ENCODE results near the gene CREB3L4.

Gene CREB3L4

DNA sequence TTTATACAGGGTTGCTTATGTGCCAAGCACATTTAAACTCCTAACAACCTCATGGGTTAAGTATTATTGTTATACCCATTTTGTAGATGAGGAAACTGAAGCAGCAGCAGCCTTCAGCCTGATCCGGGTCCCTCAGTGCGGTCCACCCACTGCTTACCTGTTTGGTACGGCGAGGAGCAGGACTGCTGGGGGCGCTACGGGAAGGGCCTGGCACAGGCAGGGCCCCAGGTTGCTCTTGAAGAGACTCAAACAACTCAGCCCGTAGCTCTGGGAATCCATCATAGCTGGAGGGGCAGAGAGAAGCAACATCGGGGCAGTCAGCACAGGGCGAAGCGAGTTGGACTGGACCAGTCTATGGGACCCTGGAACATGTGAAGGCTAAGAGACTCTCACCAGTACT lies 30.4 kb upstream of the CREB3L4 start:
- DNase-seq: no peak

DNA sequence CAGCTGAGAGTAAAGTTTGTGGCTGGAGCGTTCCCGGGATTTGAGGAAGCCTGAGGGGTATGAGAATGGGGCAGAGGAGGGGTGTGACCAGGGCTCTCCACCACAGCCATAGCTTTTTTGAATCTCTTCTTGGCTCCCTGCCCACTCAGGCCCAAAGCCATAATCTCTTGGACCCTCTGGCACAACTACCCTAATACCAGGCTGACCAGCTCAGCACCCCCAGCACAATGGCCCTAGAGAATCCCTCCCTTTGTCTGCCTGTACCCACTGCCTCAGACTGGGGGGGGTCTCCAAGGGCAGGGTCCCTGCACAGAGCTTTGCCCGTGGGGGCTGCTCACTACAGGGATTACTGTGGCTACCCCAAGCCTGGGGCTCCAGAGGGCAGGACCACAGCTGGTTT lies 28.7 kb upstream of the CREB3L4 start:
- DNase-seq: no peak

DNA sequence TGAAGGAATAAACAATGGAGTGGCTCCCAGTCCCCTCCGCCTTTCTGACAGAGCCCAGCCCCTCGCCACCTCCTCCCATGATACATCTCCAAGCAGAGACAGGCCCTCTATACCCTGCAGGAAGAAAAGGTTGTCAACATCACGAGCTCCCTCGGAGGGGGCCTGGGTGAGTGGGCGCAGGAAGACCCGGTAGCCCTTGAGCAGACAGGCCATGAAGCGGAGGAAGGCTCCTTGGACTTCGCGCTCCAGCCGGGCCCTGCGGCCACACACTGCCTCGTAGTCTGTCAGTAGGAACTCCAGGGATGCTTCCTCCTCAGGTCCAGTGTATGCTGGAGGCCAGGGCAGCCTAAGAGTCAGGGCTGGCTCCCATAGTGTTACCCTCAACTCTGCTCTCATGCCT lies 28.2 kb upstream of the CREB3L4 start:
- no peak for DNase-seq

DNA sequence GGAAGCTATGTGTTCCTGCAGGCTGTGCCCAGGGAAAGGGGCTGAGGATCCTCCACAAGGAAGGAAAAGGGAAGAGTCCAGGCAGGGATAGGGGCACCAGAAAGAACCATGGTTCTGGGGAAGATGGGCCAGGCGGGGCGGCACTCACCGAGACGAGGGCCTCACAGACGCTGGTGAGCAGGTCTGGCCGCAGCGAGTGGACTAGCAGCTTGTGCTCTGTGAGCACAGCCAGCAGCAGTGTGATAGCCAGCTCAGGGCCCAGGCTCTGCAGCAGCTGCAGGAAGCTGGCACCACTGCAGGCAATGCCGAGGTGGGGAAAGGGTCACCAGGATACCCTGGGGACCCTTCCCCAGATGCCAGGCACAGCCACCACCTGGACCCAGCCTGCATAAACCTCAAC lies 26.9 kb upstream of the CREB3L4 start:
- no peak for DNase-seq

DNA sequence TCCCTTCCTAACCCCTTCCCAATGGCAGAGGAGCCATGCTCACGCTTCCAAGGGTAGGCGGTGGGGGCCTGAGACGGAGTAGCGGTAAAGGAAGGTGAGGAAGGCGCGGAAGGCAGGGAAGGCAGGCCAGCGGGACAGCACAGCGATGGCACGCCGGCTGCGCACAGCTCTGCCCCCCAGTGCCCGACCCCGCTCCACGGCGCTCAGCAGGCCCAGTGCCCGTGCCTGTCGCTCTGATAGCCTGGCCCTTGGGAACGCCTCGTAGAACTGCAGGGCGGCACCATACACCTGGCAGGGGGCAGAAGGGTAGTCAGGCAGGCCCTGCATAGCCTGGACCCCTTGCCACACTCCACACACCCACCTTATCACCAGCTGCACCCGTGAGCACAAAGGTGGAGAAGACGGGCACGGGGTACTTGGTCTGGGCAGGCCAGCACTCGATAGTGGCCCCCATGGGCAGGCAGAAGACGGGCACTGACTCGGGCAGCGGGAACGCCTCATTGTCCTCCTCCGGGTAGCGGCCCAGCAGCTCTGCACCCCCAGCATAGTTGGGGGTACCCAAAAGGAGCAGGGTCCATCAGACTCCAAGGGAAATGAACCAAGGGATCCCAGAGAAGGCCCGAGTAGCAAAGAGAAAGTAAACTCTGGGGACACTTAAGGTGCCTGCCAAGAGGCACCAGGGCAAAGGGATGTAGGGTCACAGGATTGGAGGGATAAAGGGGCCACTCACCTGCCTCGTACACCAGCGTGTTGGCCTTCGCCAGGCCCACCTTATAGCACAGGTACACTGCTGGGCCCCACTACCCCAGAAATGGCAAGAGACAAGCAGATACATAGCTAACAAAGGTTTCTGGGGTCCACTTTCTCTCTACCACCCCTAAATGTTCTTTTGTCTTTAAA lies 25.6 kb upstream of the CREB3L4 start:
- no peak for DNase-seq

DNA sequence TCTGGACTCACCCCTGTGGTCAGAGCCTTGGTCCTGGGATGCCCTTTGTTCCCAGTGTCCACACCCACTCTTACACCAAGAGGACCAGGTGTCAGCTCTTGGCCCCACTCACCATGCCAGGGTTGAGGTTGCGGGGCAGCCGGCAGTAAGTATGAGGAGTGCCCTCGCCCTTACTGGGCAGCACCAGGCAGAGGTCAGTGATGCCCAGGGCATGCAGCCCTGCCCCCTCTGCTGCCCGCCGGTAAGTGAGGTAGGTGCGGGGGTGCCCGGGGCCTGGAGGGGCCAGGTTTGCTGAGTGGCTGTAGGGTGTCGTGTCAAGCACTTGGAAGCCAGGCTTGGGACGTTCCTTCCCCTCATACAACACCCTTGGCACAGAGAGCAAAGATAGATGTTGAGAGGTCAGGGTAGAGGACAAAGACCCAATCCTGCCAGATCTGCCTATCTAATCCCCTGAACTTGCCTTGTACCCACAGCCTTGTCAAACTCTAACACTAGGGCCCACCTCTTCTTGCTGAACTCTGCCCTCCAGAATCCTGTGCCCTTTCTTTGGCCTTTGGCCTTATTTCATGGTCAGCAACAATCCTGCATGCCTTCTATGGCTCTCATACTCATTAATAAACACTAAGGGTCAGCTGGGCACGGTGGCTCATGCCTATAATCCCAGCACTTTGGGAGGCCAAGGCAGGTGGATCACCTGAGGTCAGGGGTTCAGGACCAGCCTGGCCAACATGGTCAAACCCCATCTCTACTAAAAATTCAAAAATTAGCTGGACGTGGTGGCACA lies 24.7 kb upstream of the CREB3L4 start:
- no peak for DNase-seq

DNA sequence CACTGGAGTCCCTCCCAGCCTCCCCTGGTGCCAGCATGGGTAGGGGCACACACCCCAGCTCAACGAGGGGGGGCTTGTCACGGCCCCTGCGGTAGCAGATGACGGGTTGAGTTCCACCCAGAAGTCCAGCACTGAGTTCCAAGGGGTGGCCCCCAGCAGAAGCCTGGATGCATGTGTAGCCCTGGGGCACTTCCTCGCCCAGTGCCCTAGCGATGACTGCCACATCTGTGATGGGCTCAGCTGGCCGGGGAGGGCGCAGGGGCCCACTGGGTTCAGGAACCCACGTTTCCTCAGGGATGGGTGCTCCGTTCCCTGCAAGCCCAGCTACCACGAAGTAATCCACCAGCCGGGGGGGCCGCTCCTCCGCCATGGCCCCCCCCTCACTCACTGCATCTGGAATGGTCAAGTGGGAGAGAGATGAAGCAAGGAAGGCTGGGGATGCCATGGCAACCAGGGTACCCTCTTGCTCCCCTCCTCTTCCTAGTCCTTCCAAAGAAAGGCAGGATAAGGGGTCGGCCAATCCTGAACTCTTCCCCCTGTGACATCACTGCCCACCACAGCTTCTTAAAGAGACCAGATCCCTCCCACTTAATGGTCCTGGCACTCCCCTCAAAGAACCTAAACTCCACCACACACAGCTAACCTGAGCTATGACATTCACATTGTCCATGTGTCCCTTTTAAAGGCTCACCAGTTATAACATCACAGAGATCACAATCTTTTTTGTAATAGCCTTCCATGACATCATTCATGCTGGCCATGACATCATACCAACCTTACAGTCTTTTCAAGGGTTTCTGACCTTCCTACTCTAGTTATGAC lies 23.5 kb upstream of the CREB3L4 start:
- DNase-seq: no peak

DNA sequence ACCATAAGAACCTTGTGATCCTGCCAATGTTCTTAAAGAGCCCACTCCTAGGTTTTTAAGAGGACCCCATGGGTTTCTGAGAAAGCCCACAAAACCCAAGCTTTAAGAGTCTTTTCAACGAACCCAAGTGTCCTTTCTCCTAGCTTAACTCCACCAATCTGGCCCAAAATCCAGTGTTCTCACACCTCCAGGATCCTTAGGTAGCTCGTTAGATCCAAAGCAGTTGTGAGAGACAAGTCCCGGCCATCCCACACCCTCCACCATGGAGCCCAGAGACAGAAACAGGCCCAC lies 22.9 kb upstream of the CREB3L4 start:
- DNase-seq: no peak

DNA sequence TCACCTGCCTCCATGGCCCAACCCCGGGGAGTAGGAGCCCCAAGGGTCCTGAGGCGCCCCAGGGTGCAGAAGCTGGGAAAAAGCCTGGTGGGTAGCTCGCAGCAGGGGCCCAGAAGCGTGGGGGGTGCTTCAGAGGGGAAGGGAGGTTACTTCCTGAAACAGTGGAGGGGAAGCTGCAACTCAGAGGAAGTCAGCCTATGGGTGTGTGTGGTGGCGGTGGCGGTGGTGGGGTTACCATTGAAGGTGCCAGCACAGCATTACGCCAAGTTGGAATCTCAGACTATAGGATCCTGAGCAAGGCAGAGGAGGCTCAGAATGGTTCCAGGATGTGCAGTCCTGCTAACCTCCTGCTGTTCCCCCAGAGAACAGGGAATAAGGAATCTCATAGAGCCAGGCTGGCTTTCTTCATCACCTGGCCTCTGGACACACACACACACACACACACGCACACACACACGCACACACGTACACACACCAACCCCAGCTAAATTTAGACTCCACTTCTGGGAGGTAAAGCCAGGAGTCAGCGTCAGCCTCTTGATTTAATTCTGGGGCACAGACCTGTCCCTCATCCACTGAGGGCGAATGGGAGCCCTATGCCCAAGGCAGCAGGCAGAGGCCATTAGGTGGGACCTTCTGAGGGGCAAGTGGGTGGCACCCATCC lies 22.4 kb upstream of the CREB3L4 start:
- peak; percentile 56 for DNase-seq

DNA sequence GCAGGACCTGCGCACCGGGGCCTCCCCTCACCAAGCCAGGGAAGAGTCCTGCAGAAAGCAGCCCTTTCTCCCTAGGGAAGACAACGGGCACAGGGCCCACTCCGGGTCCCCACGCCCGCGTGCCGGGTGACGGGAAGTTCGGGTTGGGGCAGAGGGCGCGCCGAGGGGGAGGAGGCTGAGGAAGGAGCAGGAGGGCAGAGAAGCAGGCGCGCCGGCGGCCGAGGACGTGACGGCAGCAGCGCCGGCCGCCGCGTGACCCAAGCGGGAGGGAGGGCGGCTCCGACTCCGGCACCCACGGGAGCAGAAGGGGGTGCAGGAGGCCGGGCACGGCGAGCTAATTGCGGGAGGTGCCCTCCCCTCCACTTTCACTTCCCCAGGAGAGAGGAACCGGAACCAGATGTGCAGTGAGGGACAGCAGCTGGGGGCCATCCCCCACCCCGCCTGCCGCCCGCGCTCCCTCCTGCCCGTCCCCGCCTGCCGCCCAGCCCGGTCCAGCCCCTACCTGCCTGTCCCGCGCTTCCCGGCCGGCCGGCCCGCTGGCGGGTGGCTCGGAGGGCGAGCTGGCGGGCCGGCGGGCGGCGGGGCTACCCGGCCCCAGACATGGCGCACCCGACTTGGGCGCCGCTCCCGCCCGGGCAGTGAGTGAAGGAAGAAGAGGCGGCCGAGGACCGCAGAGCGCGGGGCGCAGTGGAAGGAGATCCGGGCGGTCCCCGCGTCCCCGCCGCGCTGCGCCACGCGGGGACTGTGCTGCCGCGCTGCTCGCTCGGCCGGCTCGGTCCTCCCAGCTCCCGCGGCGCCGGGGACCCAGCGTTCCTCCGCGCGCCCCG lies 21.7 kb upstream of the CREB3L4 start:
- DNase-seq: peak; percentile 79

DNA sequence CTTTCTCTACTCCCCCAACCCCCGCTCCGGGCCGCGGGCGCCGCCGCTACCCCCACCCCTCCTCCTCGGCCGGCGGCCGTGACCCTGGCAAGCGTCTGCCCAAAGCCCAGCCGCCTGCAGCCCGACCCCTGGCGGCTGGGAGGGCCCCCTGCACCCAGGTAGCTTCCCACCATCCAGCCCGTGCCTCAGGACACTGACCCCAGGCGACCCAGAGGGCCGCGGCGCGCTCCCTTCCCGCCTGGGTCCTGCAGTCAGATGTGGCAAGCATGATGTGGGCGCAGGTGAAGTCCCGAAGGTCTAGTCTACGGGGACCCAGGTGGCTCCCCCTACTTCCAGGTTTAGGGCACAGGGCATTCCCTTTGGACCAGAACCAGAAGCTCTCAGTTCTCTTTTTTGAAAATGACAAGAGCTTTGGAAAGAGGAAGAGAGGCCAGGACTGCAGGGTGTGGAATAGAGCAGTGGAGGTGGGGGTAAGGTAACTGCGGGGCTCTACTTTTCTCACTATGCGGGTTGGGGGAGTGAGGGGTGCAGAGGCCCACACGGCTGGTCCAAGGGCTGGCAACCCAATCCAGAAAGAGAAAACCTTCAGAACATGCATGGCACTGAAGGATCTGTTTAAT lies 21.0 kb upstream of the CREB3L4 start, which contains the start of gene DENND4B:
Gene DENND4B, minus strand, starts transcription at position 97 of the 620 bp plus-strand sequence. CDS start 2,344 bp downstream, outside the sequence.
- DNase-seq: peak; percentile 92

DNA sequence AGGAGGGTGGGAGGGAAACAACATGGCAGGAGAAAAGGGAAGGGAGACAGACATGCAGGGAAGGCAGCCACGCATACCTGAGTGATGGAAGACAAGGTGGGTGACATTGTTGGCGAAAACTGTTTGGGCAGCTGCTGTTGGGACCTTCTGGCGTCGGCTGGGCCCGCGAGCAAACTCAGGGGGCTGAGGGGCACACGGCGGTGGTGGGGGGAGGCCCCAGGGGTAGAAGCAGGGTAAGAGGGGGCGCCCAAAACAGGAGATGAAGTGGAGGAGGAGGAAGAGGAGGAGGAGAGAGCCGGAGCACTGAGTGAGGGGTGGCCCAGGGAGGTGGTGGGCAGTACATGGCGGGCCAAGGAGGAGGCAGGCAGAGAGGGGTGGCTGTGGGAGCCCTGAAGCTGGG lies 16.5 kb upstream of the CREB3L4 start:
- no peak for DNase-seq

DNA sequence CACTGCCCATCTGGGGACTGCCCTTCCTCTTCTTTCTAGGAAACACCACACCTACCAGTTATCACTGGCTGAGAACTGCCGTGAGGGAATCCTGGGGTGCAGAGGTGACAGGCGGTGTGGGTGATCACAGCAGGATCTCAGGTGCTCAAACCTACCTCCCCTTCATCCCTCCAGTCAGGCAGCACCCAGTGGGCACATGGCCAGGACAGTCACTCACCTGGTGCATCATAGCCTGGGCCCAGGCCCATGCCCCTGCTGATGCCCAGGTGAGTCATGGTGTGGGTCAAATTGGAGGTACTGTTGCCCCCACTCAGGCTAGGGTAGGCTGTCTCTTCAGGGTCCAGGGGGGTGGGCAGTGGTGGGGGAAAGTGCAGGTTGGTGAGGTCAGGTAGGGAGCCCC lies 15.9 kb upstream of the CREB3L4 start:
- no peak for DNase-seq

DNA sequence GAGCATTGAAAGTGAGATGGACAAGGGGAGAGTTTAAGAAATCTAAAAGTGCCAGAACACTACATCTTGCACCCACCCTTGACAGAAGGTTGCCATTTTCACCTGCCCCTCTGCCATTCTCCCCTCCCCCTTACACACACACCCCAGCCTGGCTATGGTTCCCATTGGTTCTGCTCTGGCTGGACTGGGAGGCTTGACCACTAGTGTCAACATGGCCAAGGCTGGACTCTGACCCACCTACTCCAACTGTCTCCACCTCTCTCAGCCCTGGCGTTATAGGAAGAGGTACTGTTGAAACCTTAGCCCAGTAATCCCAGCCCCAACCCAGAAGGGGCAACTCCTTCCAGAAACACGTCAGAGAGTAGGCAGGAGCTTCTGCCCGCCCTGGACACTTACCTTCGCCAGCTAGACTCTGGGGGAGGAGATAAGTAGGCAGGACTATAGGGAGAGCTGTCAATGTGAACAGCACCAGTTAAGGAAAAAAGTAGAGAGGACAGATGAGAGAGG lies 13.8 kb upstream of the CREB3L4 start:
- no peak for DNase-seq

DNA sequence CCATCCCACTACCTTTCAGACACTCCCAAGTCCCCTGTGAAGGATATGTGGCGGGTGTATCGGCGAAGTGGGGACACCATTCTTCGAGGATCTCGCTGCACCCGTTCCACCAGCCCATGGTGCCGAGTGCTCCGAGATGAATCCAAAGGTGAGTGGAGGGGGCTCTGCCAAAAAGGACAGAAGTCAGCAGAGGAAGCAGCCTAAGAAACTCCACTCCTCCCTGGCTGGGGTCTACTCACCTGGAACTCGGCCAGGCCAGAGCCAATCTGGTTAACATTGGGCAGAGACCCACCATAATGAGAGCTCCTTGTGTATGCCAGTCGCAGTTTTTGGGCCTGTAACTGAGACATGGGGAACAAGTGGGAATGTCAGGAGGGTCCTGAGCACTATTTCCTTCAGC lies 12.9 kb upstream of the CREB3L4 start:
- DNase-seq: no peak

DNA sequence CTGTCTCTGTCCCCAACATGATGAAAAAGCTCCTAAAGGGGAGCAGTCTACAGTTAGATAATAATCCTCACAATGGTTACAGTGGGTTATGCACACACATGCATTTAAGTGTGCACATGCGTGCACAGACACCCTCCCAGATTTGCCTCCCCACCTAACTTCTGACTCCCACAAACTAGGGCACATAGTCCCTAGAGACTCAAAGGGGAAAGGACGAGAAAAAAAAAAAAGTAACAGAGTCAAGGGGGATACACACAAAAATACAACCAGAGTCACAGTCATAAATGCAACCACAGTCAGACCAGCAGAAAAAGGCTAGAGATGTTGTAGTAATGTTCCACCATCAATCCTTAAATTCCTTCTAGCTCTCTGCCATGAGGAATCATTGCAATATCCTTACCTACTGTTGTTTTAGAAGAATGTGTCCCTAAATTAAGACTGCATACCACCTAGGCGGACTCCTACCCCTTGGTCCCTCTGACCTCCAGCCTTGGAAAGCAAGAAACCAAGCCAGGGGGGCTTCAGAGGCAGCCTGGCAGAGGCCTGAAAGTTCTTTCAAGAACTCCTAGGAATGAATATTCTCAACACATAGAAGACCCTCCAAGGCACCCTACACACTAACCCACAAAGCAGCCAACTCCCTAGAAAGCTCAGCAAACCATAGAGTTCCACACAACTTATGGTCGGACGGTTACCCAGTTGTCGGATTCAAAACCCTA lies 10.5 kb upstream of the CREB3L4 start:
- no peak for DNase-seq

DNA sequence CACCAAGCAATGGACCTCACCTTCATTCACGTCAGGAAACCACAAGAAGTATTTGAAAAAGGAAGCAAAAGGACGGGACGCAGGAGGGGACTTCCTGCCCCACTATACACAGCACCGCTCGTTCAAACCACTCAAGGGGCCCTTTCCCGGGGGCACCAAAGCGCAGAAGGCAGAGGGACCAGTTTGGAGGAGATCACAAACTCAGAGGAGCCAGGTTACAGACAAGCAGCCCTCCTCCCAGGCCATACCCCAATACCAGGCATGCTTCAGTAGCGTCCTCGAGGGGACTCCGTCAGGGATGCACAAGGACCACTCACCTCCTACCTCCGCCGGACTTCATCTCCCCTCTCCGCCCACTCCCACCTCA lies 10.0 kb upstream of the CREB3L4 start:
- no peak for DNase-seq

DNA sequence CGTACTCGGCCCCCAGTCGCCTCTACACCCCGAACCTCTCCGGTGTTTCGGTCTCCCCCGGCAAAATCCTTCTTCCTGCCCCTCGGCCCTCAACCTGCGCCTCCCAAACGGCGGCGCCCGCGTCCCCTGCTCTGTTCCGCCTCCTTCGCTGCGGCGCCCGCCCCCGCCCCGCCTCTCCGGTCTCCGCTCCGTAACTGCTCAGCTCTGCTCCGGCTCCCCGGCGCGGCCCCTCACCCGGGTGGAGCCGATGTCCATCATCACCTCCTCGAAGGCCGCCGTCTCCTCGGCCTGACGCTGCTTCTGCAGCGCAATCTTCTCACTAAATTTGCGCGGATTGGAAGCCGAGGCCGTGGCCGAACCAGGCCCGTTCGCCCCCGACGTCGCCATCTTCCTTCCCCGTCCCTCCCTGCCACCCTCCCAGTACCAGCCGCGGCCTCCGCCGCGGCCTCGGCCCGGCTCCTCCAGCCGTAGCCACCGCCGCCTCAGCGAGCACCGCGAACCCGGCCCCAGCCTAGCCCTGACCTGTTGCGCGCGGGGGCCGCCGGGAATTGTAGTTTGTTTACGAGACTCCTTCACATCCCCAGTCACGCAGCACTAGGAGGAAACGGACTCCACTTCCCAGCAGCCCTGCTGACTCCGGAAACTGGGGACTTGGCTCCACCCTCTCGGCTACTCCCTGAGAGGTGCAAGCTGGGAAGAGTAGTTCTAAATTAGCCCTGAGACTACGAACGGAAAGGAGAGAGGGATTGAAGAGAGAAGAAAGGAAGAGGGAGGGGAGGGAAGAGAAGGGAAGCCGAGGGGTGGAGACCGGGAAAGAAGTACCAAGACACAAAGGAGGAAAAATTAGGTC lies 9.4 kb upstream of the CREB3L4 start, which contains the start of gene CRTC2:
Gene CRTC2, minus strand, starts transcription at position 502 of the 850 bp plus-strand sequence. Its CDS starts 115 bp downstream, at position 387.
- DNase-seq: peak; percentile 99

DNA sequence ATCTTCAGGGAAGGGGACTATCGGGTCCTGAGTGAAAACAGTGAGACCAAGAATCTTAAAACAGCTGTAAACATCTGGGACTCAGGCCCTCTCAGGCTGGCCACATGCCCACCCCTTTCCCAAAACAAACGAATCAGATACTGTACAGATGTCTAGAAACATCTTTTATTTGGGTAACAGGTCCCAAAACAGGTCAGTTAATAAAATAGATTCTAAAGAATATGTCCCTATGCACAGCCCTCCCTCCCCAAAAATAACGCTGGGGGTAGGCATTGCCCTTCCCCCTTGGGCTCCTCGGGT lies 8.8 kb upstream of the CREB3L4 start:
- DNase-seq: no peak

DNA sequence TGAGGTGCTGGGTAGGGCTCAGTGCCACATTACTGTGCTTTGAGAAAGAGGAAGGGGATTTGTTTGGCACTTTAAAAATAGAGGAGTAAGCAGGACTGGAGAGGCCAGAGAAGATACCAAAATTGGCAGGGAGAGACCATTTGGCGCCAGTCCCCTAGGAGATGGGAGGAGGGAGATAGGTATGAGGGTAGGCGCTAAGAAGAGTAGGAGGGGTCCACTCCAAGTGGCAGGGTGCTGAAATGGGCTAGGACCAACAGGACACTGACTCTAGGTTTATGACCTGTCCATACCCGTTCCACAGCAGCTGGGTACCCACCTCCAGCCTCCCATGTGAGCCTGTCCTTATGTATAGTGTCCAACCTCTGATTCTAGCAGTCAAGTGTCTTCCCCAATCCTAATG lies 8.2 kb upstream of the CREB3L4 start:
- no peak for DNase-seq

All from eye (tissue), 1 donor.